ENCODE measurements around the gene HOXB3. TPM values are rescaled to one million over a fixed set of nuclear protein-coding genes. Genes with fewer than 3 reads are reported as not detected.

HOXB3 gene
- total RNA-seq, 1 donor from 2014 or later, result 93.7 TPM

- no peaks in the 10 kb centered on the region for H3K9me3 Mint-ChIP-seq
- H3K27me3 Mint-ChIP-seq, result peaks cover 66% of the 10 kb centered on the region
- H3K4me3 Mint-ChIP-seq, result peak overlapping the region; percentile 93
- no peak for DNase-seq (ENCODE audit: extremely low spot score, unreplicated experiment)
- no peak for TF ChIP-seq CTCF (conservative IDR thresholded peaks at IDR 0.05)
- H3K27ac Mint-ChIP-seq, result peak overlapping the region; percentile 94
- peaks cover 83% of the 10 kb centered on the region for H3K4me1 Mint-ChIP-seq (ENCODE audit: unreplicated experiment)
- H3K36me3 Mint-ChIP-seq, result peaks cover 22% of the 10 kb centered on the region
Observed at GRCh38 chr17:48556576-48557401, 33.3 kb downstream of the HOXB3 start.

- DNase-seq (ENCODE audit: extremely low spot score, unreplicated experiment), result no peak
- peaks cover 25% of the 10 kb centered on the region for H3K36me3 Mint-ChIP-seq
- peaks cover 65% of the 10 kb centered on the region for H3K27me3 Mint-ChIP-seq
- no peak for TF ChIP-seq CTCF (conservative IDR thresholded peaks at IDR 0.05)
- H3K4me3 Mint-ChIP-seq, result peak overlapping the region; percentile 93
- H3K27ac Mint-ChIP-seq, result peak overlapping the region; percentile 94
- peaks cover 79% of the 10 kb centered on the region for H3K4me1 Mint-ChIP-seq (ENCODE audit: unreplicated experiment)
- H3K9me3 Mint-ChIP-seq, result no peaks in the 10 kb centered on the region
Observed at GRCh38 chr17:48556229-48556575, 33.8 kb downstream of the HOXB3 start.

- no peaks in the 10 kb centered on the region for H3K9me3 Mint-ChIP-seq
- peaks cover 62% of the 10 kb centered on the region for H3K27me3 Mint-ChIP-seq
- peaks cover 75% of the 10 kb centered on the region for H3K4me1 Mint-ChIP-seq (ENCODE audit: unreplicated experiment)
- peak overlapping the region; percentile 94 for H3K27ac Mint-ChIP-seq
- H3K36me3 Mint-ChIP-seq, result peaks cover 25% of the 10 kb centered on the region
- H3K4me3 Mint-ChIP-seq, result peak overlapping the region; percentile 93
- no peak for TF ChIP-seq CTCF (conservative IDR thresholded peaks at IDR 0.05)
- no peak for DNase-seq (ENCODE audit: extremely low spot score, unreplicated experiment)
Observed at GRCh38 chr17:48555258-48556228, 34.5 kb downstream of the HOXB3 start.

GRCh38 chr17:48554412-48555257 lies 35.4 kb downstream of the HOXB3 start:
- no peak for DNase-seq (ENCODE audit: extremely low spot score, unreplicated experiment)
- no peak for TF ChIP-seq CTCF (conservative IDR thresholded peaks at IDR 0.05)
- Mint-ChIP-seq H3K27me3 (peaks cover 63% of the 10 kb centered on the region), H3K9me3 (no peaks in the 10 kb centered on the region), H3K27ac (peak overlapping the region; percentile 94), H3K4me3 (peak overlapping the region; percentile 91), H3K36me3 (peaks cover 30% of the 10 kb centered on the region), H3K4me1 (ENCODE audit: unreplicated experiment) (peaks cover 72% of the 10 kb centered on the region)

DNA sequence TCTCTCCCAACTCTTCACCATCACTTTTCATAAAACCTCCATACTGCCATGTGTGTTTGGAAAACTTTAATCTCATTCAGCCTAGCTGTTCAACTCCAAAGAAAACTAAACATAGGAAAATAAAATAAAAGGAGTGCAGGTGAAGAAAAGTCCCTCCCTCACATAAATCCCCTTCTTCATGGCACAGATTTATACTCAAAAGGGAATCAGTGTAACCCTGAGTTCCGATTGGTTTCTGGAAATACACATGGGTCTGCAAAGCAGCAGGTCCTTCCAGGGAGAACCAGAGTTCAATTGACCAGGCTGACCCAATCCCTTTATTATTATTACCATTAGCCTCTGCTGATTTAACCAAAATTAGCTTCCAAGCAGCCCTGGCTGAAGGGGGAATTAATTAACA lies 36.2 kb downstream of the HOXB3 start:
- peak overlapping the region; percentile 94 for H3K27ac Mint-ChIP-seq
- H3K4me1 Mint-ChIP-seq (ENCODE audit: unreplicated experiment), result peaks cover 69% of the 10 kb centered on the region
- no peak for DNase-seq (ENCODE audit: extremely low spot score, unreplicated experiment)
- peaks cover 29% of the 10 kb centered on the region for H3K36me3 Mint-ChIP-seq
- no peak for TF ChIP-seq CTCF (conservative IDR thresholded peaks at IDR 0.05)
- H3K9me3 Mint-ChIP-seq, result no peaks in the 10 kb centered on the region
- H3K4me3 Mint-ChIP-seq, result peak overlapping the region; percentile 91
- H3K27me3 Mint-ChIP-seq, result peaks cover 60% of the 10 kb centered on the region

All from type B pancreatic cell (in vitro differentiated cells).